Skeletal muscle tissue (tissue), 4 donors: Measurements from ENCODE around the gene DUSP9. TPM values are rescaled to one million over a fixed set of nuclear protein-coding genes. Genes with fewer than 3 reads are reported as not detected.
A peak's percentile ranks its signal among the peaks of the same experiment; 100 is the strongest.

Source experiments
- H3K27ac ChIP-seq: one replicate; pipeline ENCODE4 v1.7.0; 2013; ENCODE audit warnings: mild to moderate bottlenecking, low read depth, low read length, inconsistent platforms
- H3K27me3 ChIP-seq, 3 donors: one replicate each; pipeline ENCODE4 v1.7.0; 2013; ENCODE audit warnings: low read length in 3 of 3; ENCODE audit not compliant: control insufficient read depth in 3 of 3, insufficient read depth in 3 of 3
- H3K36me3 ChIP-seq, 3 donors: one replicate each; pipeline ENCODE4 v1.7.0; 2013; ENCODE audit warnings: low read length in 3 of 3; ENCODE audit not compliant: control insufficient read depth in 3 of 3, insufficient read depth in 3 of 3
- H3K4me1 ChIP-seq, 3 donors: one replicate each; pipeline ENCODE4 v1.7.0; 2013; ENCODE audit warnings: low read length in 3 of 3, mild to moderate bottlenecking in 3 of 3; ENCODE audit not compliant: control insufficient read depth in 3 of 3, insufficient read depth in 3 of 3
- H3K4me3 ChIP-seq, 3 donors: one replicate each; pipeline ENCODE4 v1.7.0; 2013; ENCODE audit warnings: low read length in 3 of 3
- H3K9ac ChIP-seq, 3 donors: one replicate each; pipeline ENCODE4 v1.7.0; 2013; ENCODE audit warnings: low read length in 3 of 3, mild to moderate bottlenecking in 3 of 3, moderate library complexity in 2 of 3, low read depth in 1 of 3
- H3K9me3 ChIP-seq, 3 donors: one replicate each; pipeline ENCODE4 v1.7.0; 2013; ENCODE audit warnings: low read length in 3 of 3; ENCODE audit not compliant: control insufficient read depth in 3 of 3
- total RNA-seq: library from RNA; depleted of rRNA; stranded (reverse); fragments of >200 nt; gene quantifications from one replicate; pipeline ENCODE4 v1.2.3, GENCODE V29; 2014
- donor health status: Osteomylitis.

Gene DUSP9, protein sequence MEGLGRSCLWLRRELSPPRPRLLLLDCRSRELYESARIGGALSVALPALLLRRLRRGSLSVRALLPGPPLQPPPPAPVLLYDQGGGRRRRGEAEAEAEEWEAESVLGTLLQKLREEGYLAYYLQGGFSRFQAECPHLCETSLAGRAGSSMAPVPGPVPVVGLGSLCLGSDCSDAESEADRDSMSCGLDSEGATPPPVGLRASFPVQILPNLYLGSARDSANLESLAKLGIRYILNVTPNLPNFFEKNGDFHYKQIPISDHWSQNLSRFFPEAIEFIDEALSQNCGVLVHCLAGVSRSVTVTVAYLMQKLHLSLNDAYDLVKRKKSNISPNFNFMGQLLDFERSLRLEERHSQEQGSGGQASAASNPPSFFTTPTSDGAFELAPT
- total RNA-seq: not detected

DNA sequence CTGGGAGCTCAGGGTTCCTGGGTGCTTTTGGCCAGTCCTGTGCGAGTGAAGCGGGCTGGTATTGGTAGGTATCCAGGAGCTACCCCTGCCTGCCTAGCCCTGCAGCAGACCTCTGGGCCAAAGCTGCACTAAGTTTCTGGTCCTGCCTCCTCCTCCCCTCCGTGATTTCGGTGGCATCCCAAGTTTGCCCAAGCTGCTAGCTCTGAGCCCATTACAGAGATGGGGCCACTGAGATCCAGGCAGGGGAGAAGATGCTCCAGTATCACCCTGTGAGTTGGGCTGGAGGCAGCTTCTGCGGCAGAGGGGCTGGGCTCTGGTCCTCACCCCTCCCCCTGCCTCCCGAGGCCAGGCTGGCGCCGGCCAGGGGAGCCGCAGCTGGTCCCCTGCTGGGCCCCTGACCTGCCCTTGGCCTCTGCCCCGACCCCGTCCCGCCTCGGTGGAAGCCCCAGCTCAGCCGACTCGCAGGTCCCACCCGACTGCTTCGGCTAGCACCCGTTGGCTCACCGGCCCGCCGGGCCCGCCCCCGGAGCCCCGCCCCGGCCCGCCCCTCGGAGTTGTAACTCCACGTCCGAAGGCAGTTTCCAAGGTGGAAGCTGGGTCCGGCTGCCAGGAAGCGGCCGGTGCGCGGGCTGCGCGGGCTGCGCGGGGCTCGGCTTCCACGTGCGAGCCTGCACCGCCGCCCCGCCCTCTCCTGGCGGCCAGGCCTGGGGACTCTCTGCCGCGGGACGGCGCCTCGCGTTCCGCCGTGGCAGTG lies at the start of gene DUSP9:
DUSP9 (plus strand) TSS at position 584 of the 754 bp plus-strand sequence. CDS start 751 bp downstream, outside the sequence.
- peaks cover 0 to 11% (median 5%) of the 10 kb centered on the region in 3 donors for H3K4me1 ChIP-seq
- no peak within 1 kb of the TSS for H3K27ac ChIP-seq
- H3K9ac ChIP-seq: no peak within 1 kb of the TSS
- H3K27me3 ChIP-seq: peaks cover 45 to 53% (median 49%) of the 10 kb centered on the region in 3 donors
- H3K9me3 ChIP-seq: no peaks in the 10 kb centered on the region
- no peaks in the 10 kb centered on the region for H3K36me3 ChIP-seq
- H3K4me3 ChIP-seq: no peak within 1 kb of the TSS

DNA sequence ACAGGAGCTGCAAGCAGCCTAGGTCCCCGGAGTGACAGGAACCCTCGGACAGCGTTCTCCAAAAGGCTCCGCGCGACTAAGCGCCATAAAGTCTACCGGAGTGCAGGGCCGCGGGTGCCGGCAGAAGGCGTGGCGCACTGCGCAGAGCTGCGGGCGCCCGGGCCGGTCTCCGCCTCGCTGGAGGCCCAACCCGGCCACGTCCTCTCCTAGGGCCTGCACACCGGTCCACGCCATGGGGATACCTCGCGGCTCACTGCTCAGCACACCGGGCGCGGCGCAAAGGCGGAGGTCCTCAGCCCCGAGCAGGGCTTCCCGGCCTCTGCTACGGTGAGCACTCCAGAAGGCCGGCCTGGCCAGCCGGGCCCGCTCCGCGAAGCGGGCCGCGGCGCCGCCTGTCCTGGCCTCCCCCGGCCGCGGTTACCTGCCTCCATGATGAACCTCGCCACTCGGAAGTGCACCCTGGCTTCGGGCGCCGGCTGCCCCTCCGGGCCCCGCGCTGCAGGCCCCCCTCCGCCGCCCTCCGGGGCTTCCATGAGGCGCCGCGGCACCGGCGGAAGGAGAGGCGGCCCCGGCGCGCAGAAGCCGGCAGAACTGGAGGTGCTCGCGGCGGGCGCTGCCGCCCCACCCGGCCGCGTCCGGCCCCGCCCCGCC lies 48.3 kb upstream of the DUSP9 start, which contains the start of gene CCNQ:
CCNQ (minus strand) TSS at position 599 of the 651 bp plus-strand sequence; CDS start at position 533, 66 bp downstream.
- Histone ChIP-seq H3K4me3 (peak within 1 kb of the TSS; percentile 72 to 74 (median 73)), H3K27ac (no peak within 1 kb of the TSS), H3K9me3 (no peaks in the 10 kb centered on the region), H3K9ac (peak within 1 kb of the TSS; percentile 61 to 76 (median 69)), H3K4me1 (peaks cover 8 to 20% (median 12%) of the 10 kb centered on the region in 3 donors), H3K36me3 (peaks cover 0 to 5% (median 4%) of the 10 kb centered on the region in 3 donors), H3K27me3 (no peaks in the 10 kb centered on the region)

DNA sequence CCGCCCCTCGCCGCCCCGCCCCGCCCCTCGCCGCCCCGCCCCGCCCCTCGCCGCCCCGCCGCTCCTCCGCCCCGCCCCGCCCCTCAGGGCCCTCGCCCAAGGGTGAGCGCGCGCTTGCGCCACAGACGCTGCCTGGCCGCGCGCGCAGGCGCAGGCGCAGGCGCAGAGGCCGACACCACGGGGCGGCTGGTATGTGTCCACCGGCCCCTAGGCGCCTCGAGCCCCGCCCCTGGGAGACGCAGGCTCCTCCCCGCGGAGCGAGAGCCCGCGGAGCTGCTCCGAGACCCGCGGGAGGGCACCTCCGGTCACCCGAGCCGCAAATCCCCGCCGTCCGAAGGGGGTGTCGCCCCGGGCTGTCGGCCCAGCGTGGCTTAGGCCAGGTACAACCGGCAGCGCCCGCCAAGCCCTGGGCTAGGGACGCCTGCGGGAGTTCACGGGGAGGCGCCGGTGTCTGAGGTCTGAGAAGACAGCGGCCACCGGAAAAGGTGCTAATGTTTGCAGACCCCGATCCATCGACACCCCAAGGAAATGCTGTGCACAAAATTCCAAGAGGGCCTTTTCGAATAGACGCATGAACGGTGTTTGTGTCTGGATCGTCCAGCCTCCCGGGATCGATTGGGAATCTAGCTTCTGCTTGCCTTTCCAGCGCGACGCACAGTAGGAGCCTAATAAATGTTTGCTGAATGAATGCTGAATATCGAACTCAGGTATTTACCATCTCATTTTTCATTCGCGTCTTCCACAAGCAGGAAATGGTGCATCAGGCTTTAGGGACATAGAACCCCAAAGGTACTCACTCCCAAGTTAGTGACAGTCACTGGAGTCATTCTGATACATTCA lies 47.6 kb upstream of the DUSP9 start:
- peaks cover 0 to 4% (median 2%) of the 10 kb centered on the region in 3 donors for H3K36me3 ChIP-seq
- no peak overlapping the region for H3K27ac ChIP-seq
- peak overlapping the region; percentile 61 to 76 (median 69) for H3K9ac ChIP-seq

DNA sequence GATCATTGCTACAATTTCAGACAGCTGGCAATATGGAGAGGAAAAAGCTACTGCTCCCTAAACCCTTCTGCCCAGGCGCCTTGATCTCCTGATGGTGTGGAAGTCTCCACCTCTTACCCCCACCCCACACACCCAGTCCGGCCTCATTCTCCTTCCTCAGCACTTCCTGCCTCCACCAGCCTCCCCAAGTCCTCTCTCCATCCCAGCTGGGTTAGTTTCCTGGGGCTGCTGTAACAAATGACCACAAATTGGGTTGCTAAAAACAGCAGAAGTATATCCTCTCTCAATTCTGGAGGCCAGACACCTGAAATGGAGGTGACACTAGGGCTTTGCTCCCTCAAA lies 47.0 kb upstream of the DUSP9 start:
- peak overlapping the region in 1 of 3 donors; percentile 61 for H3K9ac ChIP-seq

More for the DNA sequence above, 47.6 kb upstream of the DUSP9 start:
- H3K4me1 ChIP-seq: peaks cover 5 to 18% (median 12%) of the 10 kb centered on the region in 3 donors
- H3K9me3 ChIP-seq: no peaks in the 10 kb centered on the region
- peak overlapping the region; percentile 69 to 74 (median 72) for H3K4me3 ChIP-seq
- H3K27me3 ChIP-seq: no peaks in the 10 kb centered on the region

DNA sequence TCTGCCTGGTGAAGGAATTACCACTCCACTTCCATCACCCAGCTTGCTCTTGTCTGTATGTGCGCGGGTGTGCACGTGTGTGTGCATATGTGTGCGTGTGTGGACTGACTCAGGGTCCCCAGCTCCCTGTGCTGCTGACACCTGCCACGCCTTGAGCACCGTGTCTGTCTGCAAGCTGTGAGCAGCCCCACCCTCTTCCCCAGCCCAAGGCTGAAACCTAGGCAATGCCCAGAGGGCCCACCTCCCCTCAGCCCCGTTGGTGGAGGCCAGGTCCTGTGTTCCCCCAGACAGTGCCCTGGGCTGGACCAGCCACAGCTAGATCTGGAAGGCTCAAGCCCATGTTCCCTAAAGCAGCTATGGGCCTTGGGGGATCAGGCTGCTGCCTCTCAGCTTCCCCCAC lies 46.1 kb upstream of the DUSP9 start:
- H3K27me3 ChIP-seq: no peaks in the 10 kb centered on the region
- H3K27ac ChIP-seq: no peak overlapping the region
- no peaks in the 10 kb centered on the region for H3K9me3 ChIP-seq
- peak overlapping the region in 1 of 3 donors; percentile 16 for H3K9ac ChIP-seq
- H3K36me3 ChIP-seq: no peaks in the 10 kb centered on the region
- H3K4me1 ChIP-seq: peaks cover 5 to 18% (median 12%) of the 10 kb centered on the region in 3 donors
- H3K4me3 ChIP-seq: no peak overlapping the region

More for the DNA sequence above, 47.0 kb upstream of the DUSP9 start:
- H3K4me1 ChIP-seq: peaks cover 5 to 18% (median 12%) of the 10 kb centered on the region in 3 donors
- no peaks in the 10 kb centered on the region for H3K9me3 ChIP-seq
- no peaks in the 10 kb centered on the region for H3K27me3 ChIP-seq
- no peaks in the 10 kb centered on the region for H3K36me3 ChIP-seq
- peak overlapping the region; percentile 69 to 74 (median 72) for H3K4me3 ChIP-seq
- no peak overlapping the region for H3K27ac ChIP-seq

DNA sequence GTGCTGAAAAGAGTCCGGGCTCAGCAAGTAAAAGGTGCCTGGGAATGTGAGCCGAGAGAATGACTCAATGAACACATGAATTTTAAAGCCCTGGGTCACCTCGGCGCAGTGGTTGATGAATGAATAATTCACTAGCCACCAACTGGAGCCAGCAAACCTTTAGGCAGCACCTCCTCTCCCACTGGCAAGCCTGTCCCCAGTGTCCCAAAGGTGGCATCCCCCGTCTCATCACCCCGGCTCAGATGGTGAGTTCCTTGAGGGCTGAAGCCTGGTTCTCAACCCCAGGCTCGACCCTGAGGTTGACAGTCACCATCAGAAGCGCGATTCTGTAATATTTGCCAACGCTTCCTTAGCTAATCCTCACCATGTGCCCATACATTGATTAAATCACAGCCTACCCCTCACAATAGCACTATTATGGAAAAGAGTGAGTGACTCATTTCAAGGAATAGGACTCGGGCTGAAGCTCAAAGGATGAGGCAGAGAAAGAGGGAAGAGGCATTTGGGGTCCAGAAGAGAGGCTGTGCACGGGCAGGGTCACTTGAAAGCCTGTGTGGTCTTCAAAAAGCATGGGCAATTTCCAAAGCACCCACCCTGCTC lies 45.4 kb upstream of the DUSP9 start:
- Histone ChIP-seq H3K27me3 (no peaks in the 10 kb centered on the region), H3K27ac (no peak overlapping the region)

DNA sequence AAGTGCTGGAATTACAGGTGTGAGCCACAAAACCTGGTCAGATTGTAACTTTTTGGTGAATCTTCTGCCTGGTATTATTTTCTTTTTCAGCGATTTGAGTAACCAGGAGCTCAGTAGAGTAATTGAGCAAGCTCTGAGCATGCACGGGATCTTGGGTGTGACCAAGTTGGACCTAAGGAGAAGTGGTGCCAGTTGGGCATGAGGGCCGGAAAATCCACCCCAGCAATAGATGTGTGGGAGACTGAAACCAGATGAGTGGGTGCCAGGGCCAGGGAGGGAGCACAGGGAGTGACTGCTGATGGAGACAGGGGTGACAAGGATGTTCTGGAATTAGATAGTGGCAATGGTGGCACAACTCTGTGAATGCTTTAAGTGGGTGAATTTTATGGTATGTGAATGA lies 44.4 kb upstream of the DUSP9 start:
- Histone ChIP-seq H3K9me3 (no peaks in the 10 kb centered on the region), H3K27me3 (no peaks in the 10 kb centered on the region), H3K36me3 (no peaks in the 10 kb centered on the region), H3K4me3 (no peak overlapping the region), H3K4me1 (peaks cover 5 to 18% (median 12%) of the 10 kb centered on the region in 3 donors), H3K27ac (no peak overlapping the region), H3K9ac (no peak overlapping the region)

More for the DNA sequence above, 45.4 kb upstream of the DUSP9 start:
- Histone ChIP-seq H3K4me1 (peaks cover 5 to 18% (median 12%) of the 10 kb centered on the region in 3 donors), H3K36me3 (no peaks in the 10 kb centered on the region), H3K9ac (no peak overlapping the region), H3K9me3 (no peaks in the 10 kb centered on the region), H3K4me3 (no peak overlapping the region)

DNA sequence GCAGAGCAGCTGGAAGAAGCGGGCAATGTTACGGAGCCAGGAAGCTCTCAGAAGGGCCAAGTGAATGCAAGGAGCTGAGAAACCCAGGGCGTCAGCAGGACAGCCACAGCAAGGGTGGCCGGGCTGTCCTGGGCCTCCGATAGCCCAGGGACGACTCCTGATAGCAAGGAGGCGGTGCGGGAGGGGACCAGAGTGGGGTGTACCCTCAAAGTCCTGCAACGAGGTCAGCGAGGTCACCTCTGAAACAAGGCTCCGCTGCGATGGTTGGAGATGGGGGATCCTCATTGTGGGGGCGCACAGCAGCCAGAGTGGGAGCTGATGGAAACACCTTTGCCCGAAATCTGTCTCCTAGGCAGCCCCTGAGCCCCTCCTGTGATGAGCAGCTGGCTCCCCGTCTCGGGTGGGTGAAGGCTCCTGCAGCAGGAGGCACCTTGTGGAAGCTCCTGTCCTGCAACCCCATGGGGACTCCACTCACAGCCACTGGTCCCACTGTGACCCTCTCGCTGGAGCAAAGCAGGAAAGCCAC lies 43.8 kb upstream of the DUSP9 start:
- no peak overlapping the region for H3K27ac ChIP-seq
- no peak overlapping the region for H3K9ac ChIP-seq
- H3K4me3 ChIP-seq: no peak overlapping the region
- H3K4me1 ChIP-seq: peaks cover under 1 to 14% (median 12%) of the 10 kb centered on the region in 3 donors
- H3K27me3 ChIP-seq: no peaks in the 10 kb centered on the region
- H3K36me3 ChIP-seq: no peaks in the 10 kb centered on the region
- H3K9me3 ChIP-seq: no peaks in the 10 kb centered on the region
